ENCODE data around the gene TMPRSS2.

The TMPRSS2 gene

DNA sequence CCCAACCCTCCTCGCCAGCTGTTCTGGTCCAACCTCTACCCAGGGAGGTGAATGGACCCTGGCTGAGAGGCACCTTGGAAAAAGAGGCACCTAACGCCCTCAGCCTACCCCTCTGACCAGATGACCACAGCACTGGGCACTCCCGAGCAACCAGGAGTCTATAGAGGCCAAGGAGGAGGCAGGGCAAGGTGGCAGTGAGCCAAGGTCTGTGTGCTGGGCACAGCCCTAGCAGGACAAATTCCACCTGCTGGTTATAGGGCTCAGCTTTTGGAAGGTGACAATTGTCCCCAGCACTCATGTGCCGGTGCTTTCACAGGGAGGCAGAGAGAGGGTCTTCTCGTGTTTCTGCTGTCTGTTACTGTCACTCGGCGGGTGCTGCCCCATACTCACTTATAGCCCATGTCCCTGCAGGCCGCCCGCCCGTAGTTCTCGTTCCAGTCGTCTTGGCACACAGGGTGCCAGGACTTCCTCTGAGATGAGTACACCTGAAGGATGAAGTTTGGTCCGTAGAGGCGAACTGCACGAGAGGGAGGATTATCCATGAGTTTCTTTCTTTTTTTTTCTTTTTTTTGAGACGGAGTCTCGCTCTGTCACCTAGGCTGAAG is 27.8 kb downstream of the TMPRSS2 start:
- TF ChIP-seq, protein P1, sequence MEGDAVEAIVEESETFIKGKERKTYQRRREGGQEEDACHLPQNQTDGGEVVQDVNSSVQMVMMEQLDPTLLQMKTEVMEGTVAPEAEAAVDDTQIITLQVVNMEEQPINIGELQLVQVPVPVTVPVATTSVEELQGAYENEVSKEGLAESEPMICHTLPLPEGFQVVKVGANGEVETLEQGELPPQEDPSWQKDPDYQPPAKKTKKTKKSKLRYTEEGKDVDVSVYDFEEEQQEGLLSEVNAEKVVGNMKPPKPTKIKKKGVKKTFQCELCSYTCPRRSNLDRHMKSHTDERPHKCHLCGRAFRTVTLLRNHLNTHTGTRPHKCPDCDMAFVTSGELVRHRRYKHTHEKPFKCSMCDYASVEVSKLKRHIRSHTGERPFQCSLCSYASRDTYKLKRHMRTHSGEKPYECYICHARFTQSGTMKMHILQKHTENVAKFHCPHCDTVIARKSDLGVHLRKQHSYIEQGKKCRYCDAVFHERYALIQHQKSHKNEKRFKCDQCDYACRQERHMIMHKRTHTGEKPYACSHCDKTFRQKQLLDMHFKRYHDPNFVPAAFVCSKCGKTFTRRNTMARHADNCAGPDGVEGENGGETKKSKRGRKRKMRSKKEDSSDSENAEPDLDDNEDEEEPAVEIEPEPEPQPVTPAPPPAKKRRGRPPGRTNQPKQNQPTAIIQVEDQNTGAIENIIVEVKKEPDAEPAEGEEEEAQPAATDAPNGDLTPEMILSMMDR (IDR thresholded peaks at IDR 0.05; ENCODE audit: control insufficient read depth, insufficient read depth, low read depth, low read length, missing control alignments) = no peak
- no peak for DNase-seq (ENCODE audit: low read depth)
- H3K4me3 ChIP-seq (ENCODE audit: control insufficient read depth, low read depth, low read length) = no peak overlapping the region

- TF ChIP-seq, protein P1 (IDR thresholded peaks at IDR 0.05; ENCODE audit: control insufficient read depth, insufficient read depth, low read depth, low read length, missing control alignments) = no peak
- no peak for DNase-seq (ENCODE audit: low read depth)
- H3K4me3 ChIP-seq (ENCODE audit: control insufficient read depth, low read depth, low read length) = no peak overlapping the region
Observed at GRCh38 chr21:41479686-41480085, 28.3 kb downstream of the TMPRSS2 start.

GRCh38 chr21:41478319-41479177 is 29.4 kb downstream of the TMPRSS2 start:
- no peak for DNase-seq (ENCODE audit: low read depth)
- TF ChIP-seq, protein P1 (IDR thresholded peaks at IDR 0.05; ENCODE audit: control insufficient read depth, insufficient read depth, low read depth, low read length, missing control alignments) = no peak
- no peak overlapping the region for H3K4me3 ChIP-seq (ENCODE audit: control insufficient read depth, low read depth, low read length)

- TF ChIP-seq, protein P1 (IDR thresholded peaks at IDR 0.05; ENCODE audit: control insufficient read depth, insufficient read depth, low read depth, low read length, missing control alignments) = no peak
- no peak for DNase-seq (ENCODE audit: low read depth)
- no peak overlapping the region for H3K4me3 ChIP-seq (ENCODE audit: control insufficient read depth, low read depth, low read length)
Observed at GRCh38 chr21:41477641-41478318, 30.2 kb downstream of the TMPRSS2 start.

- no peak for DNase-seq (ENCODE audit: low read depth)
- H3K4me3 ChIP-seq (ENCODE audit: control insufficient read depth, low read depth, low read length) = no peak overlapping the region
- TF ChIP-seq, protein P1 (IDR thresholded peaks at IDR 0.05; ENCODE audit: control insufficient read depth, insufficient read depth, low read depth, low read length, missing control alignments) = no peak
Observed at GRCh38 chr21:41475714-41476420, 32.1 kb downstream of the TMPRSS2 start.

All from AG09309 (cell line).